GM12878 (cell line): Measurements from ENCODE around the gene ALG11. TPM values are rescaled to one million over a fixed set of nuclear protein-coding genes. Genes with fewer than 3 reads are reported as not detected.

ENCODE experiments used
- ATAC-seq: fragments of 200-7000 bp; cut with Tn5 transposase; 3 replicates; pipeline ENCODE4 v1.9.1; 2020; ENCODE audit warnings: mild to moderate bottlenecking, moderate library complexity
- BruUV-seq: library from RNA; stranded (reverse); fragments of 400-500 nt; replicated peaks from 2 replicates; lab custom pipeline; 2021; lab: Mats Ljungman, UMichigan
- CTCF ChIA-PET: fragments of 300-600 bp; sonication (Branson Sonifier 250); formaldehyde crosslinking; extraction: SDS; loops from one replicate; lab custom pipeline; 2021; ENCODE audit warnings: inconsistent platforms; lab: Yijun Ruan, JAX
- POLR2A ChIA-PET: fragments of 350-600 bp; formaldehyde crosslinking; extraction: SDS; loops from one replicate; lab custom pipeline; 2021; ENCODE audit warnings: inconsistent platforms; lab: Charles Lee
- RAD21 ChIA-PET: fragments of 300-600 bp; sonication (Branson Sonifier 250); formaldehyde crosslinking; loops from one replicate; lab custom pipeline; 2023; ENCODE audit warnings: antibody characterized with exemption; ENCODE audit not compliant: unreplicated experiment; lab: Charles Lee
- SMC1A ChIA-PET: fragments of 300-600 bp; sonication (Branson Sonifier 250); formaldehyde crosslinking; loops from one replicate; lab custom pipeline; 2023; ENCODE audit not compliant: unreplicated experiment, uncharacterized antibody; lab: Charles Lee
- DNase-seq: peaks from one replicate; pipeline ENCODE4 v3.0.0-alpha.2; 2011; ENCODE audit warnings: low read depth, low spot score
- FAIRE-seq: peaks from 3 replicates; lab custom pipeline; 2011; peaks lifted over from hg19 to GRCh38; lab: Jason Lieb, UNC
- H2AFZ ChIP-seq: 2 replicates; pipeline ENCODE4 v1.6.0; 2011; ENCODE audit warnings: low read depth, low read length, control low read depth; ENCODE audit not compliant: control insufficient read depth
- H3K27ac ChIP-seq: 2 replicates; pipeline ENCODE4 v1.5.1; 2011; ENCODE audit warnings: control low read depth; ENCODE audit not compliant: control insufficient read depth, insufficient read depth
- H3K27me3 ChIP-seq, 2 experiments: replicated peaks in 1 of 2; 2 replicates each; pipeline versions ENCODE4 v1.6.0 to v1.6.1; 2011; ENCODE audit warnings: low read length in 1 of 2; ENCODE audit not compliant: control insufficient read depth in 2 of 2, insufficient read depth in 2 of 2
- H3K36me3 ChIP-seq, 2 experiments: 2 replicates each; pipeline ENCODE4 v1.5.1; 2011; ENCODE audit warnings: low read length in 1 of 2; ENCODE audit not compliant: control insufficient read depth in 2 of 2, insufficient read depth in 2 of 2
- H3K4me1 ChIP-seq: 2 replicates; pipeline ENCODE4 v1.6.1; 2011; ENCODE audit warnings: mild to moderate bottlenecking, low read length, moderate library complexity, mixed read lengths; ENCODE audit not compliant: control insufficient read depth, insufficient read depth
- H3K4me2 ChIP-seq: 2 replicates; pipeline ENCODE4 v1.6.0; 2011; ENCODE audit warnings: control low read depth; ENCODE audit not compliant: control insufficient read depth, insufficient read depth
- H3K4me3 ChIP-seq: fragments of 200-600 bp; sonication (generic); 2 replicates; pipeline ENCODE4 v1.5.1; 2016
- H3K79me2 ChIP-seq: 2 replicates; pipeline ENCODE4 v1.6.0; 2011; ENCODE audit warnings: low read length; ENCODE audit not compliant: control insufficient read depth, insufficient read depth
- H3K9ac ChIP-seq: 2 replicates; pipeline ENCODE4 v1.8.0; 2011; ENCODE audit warnings: low read length, control low read depth, mixed read lengths; ENCODE audit not compliant: control insufficient read depth, insufficient read depth
- H3K9me3 ChIP-seq: replicated peaks from 3 replicates; pipeline ENCODE4 v1.5.1; 2011; ENCODE audit warnings: mild to moderate bottlenecking, low read length; ENCODE audit not compliant: control insufficient read depth, insufficient read depth
- H4K20me1 ChIP-seq: 2 replicates; pipeline ENCODE4 v1.6.0; 2011; ENCODE audit not compliant: control insufficient read depth, insufficient read depth
- GATAD2B ChIP-seq: fragments of 450-650 bp; conservative IDR thresholded peaks from 2 replicates; pipeline ENCODE4 v1.6.1; 2017; ENCODE audit warnings: low read depth, mild to moderate bottlenecking, moderate library complexity
- JUND ChIP-seq: IDR thresholded peaks from 2 replicates; pipeline ENCODE4 v1.6.1; 2012; ENCODE audit warnings: low read depth, mild to moderate bottlenecking, low read length, improper control_type of control experiment, moderate library complexity
- POU2F2 ChIP-seq: IDR thresholded peaks from 3 replicates; pipeline ENCODE4 v1.6.1; 2011; ENCODE audit warnings: low read depth, mild to moderate bottlenecking, low read length, borderline replicate concordance
- RAD21 ChIP-seq: IDR thresholded peaks from 2 replicates; pipeline ENCODE4 v1.6.1; 2011; ENCODE audit warnings: mild to moderate bottlenecking, low read depth, low read length, moderate library complexity; ENCODE audit not compliant: insufficient read depth
- SMC3 ChIP-seq: IDR thresholded peaks from 2 replicates; pipeline ENCODE4 v1.6.1; 2011; ENCODE audit warnings: low read length, improper control_type of control experiment, borderline replicate concordance
- WGBS: methylation state at CpG from one replicate; pipeline ENCODE4 v1.1.6; 2016; ENCODE audit warnings: low lambda C conversion rate; ENCODE audit not compliant: insufficient replicate concordance, insufficient coverage; ENCODE audit errors: missing lambda C conversion rate; 5-methylcytosine and 5-hydroxymethylcytosine counted together
- in situ Hi-C: fragments of 300-500 bp; cut with MboI; formaldehyde crosslinking; loops from 9 replicates; pipeline ENCODE4 v1.14.3; 2018; ENCODE audit warnings: mixed read lengths
- intact Hi-C: fragments of 100-400 bp; cut with micrococcal nuclease; formaldehyde crosslinking; loops from one replicate; pipeline ENCODE4 v1.14.2; 2022; ENCODE audit not compliant: unreplicated experiment
- polyA plus RNA-seq, 11 experiments: library from polyadenylated mRNA; depleted of rRNA in 4 of 11; unstranded in 6 of 11; stranded (reverse) in 5 of 11; fragments of >200 nt; fragmentation: Nextera tagmentation in 4 of 11; fragmentation: Illumina TruSeq in 1 of 11; extraction: Ambion mirVana in 4 of 11; extraction: Trizol in 1 of 11; gene quantifications; 1 replicate in 1 of 11; 2 replicates in 10 of 11; pipeline versions ENCODE4 v1.2.1 to v1.2.3, GENCODE V29; 2011 to 2016; ENCODE audit warnings: inconsistent platforms in 2 of 11, missing spikeins in 2 of 11, low read depth in 1 of 11
- total RNA-seq, 4 experiments: library from RNA; depleted of rRNA in 3 of 4; stranded (reverse); fragments of >200 nt in 3 of 4; fragmentation: Illumina TruSeq in 1 of 4; extraction: Trizol in 1 of 4; gene quantifications; 2 replicates each; pipeline versions ENCODE4 v1.2.1 to v1.2.3, GENCODE V29; 2013 to 2021
- TF ChIP-seq, protein P1 (sequence below), 3 experiments: IDR thresholded peaks in 2 of 3; conservative IDR thresholded peaks in 1 of 3; 2 replicates each; pipeline ENCODE4 v1.5.1; 2011; ENCODE audit warnings: low read depth in 3 of 3, low read length in 3 of 3, mild to moderate bottlenecking in 3 of 3, control low read depth in 2 of 3, moderate library complexity in 2 of 3, inconsistent platforms in 1 of 3, mixed read lengths in 1 of 3; ENCODE audit not compliant: control insufficient read depth in 2 of 3, insufficient read depth in 1 of 3; ENCODE audit errors: extremely low read depth in 1 of 3

The ALG11 gene
- total and polyA plus RNA-seq, 10 of the 15 experiments (the other 5 are each of a cell fraction or from before 2014, with no cell fraction given), result 8.4 to 27.7 (median 15.6) TPM

DNA sequence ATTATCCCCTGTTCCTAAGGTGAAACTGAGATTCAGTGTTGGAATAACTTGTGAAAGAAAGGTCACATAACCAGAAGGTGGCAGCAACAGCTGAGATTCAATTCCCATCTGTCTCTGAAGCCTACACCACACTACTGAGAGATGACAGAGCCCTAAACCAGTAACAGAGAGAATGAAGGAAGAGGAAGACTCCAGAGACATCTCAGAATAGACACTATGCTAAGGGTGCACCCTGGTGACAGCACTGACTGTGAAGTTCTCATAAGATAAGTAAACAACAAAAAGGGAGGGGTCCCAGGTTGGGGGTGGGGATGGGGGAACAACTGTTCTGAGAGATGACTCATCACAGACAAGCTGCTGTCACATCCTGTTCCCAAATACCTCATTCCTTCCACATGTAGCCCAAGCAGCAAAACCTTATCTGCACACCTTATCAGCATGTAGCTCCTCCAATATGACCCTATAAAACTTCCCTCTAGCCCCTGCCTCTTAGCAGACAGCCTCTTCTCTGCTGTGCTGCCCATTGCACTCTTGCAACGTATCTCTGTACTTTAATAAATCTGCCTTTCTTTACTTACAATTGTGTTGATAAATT, 58.8 kb downstream of the ALG11 start:
- WGBS, result 0% methylated on average over 1 of the region's 1 CpG
- in situ Hi-C loops (no loop called here), intact Hi-C loops (no loop called here)
- no peak for TF ChIP-seq SMC3
- TF ChIP-seq, protein P1, sequence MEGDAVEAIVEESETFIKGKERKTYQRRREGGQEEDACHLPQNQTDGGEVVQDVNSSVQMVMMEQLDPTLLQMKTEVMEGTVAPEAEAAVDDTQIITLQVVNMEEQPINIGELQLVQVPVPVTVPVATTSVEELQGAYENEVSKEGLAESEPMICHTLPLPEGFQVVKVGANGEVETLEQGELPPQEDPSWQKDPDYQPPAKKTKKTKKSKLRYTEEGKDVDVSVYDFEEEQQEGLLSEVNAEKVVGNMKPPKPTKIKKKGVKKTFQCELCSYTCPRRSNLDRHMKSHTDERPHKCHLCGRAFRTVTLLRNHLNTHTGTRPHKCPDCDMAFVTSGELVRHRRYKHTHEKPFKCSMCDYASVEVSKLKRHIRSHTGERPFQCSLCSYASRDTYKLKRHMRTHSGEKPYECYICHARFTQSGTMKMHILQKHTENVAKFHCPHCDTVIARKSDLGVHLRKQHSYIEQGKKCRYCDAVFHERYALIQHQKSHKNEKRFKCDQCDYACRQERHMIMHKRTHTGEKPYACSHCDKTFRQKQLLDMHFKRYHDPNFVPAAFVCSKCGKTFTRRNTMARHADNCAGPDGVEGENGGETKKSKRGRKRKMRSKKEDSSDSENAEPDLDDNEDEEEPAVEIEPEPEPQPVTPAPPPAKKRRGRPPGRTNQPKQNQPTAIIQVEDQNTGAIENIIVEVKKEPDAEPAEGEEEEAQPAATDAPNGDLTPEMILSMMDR (IDR thresholded peaks at IDR 0.05 in 2 of 3, conservative IDR thresholded peaks at IDR 0.05 in 1 of 3; ENCODE audit: control insufficient read depth in 2 of 3, extremely low read depth in 1 of 3, insufficient read depth in 1 of 3, low read depth in 3 of 3, low read length in 3 of 3), result peak in 2 of 3 experiments; percentile 2 to 14; a peak in 1 of 6 replicates
- TF ChIP-seq RAD21, result 0 out of 2 replicates have a peak, but pooled peaks have one; percentile 11
- TF ChIP-seq GATAD2B, result no peak
- no peak for TF ChIP-seq POU2F2
- no peak for TF ChIP-seq JUND
- POLR2A ChIA-PET, result no interaction called here
- RAD21 ChIA-PET, result no interaction called here
- peak; percentile 91 for FAIRE-seq
- no peaks in the 10 kb centered on the region for H3K4me1 ChIP-seq
- SMC1A ChIA-PET, result no interaction called here
- H2AFZ ChIP-seq, result no peak overlapping the region
- peaks cover 4% of the 10 kb centered on the region; the same call in 2 of the 3 replicates for H3K9me3 ChIP-seq
- H3K9ac ChIP-seq, result no peak overlapping the region
- no peak overlapping the region for H3K4me3 ChIP-seq
- CTCF ChIA-PET, result interaction anchor here (0.9 to 1.6 kb wide), 3 partner anchors 9 to 175 kb away, joined by 3 to 4 read pairs (median 3); no protein-coding TSS in a partner anchor
- no peak overlapping the region for H3K27ac ChIP-seq
- no peak overlapping the region for H3K4me2 ChIP-seq
- no peaks in the 10 kb centered on the region for H3K79me2 ChIP-seq
- no peak; the same call in 2 of the 3 replicates for ATAC-seq
- no peak for DNase-seq
- no peaks in the 10 kb centered on the region for H4K20me1 ChIP-seq
- no peaks in the 10 kb centered on the region for H3K27me3 ChIP-seq
- no peaks in the 10 kb centered on the region for H3K36me3 ChIP-seq
- no TSS peak for BruUV-seq

Other genes starting within 250 kb of the ALG11 start
- gene DHRS12, start 208.2 kb upstream of the ALG11 start, total RNA-seq (2014; rRNA removed), result 9.9 and 11.6 TPM in 2 replicates
- 4.3 TPM in 2 replicates for gene DHRS12, start 208.2 kb upstream of the ALG11 start, total RNA-seq (2014; rRNA removed; fragmentation: Illumina TruSeq; extraction: Trizol)
- 7.0 and 7.7 TPM in 2 replicates for gene DHRS12, start 208.2 kb upstream of the ALG11 start, total RNA-seq (2021)
- 5.5 and 6.5 TPM in 2 replicates for gene DHRS12, start 208.2 kb upstream of the ALG11 start, polyA plus RNA-seq (2011; rRNA removed)
- 7.8 and 9.0 TPM in 2 replicates for gene DHRS12, start 208.2 kb upstream of the ALG11 start, polyA plus RNA-seq (2014; fragmentation: Illumina TruSeq; extraction: Trizol)
- gene DHRS12, start 208.2 kb upstream of the ALG11 start, polyA plus RNA-seq (2014; fragmentation: Nextera tagmentation; extraction: Ambion mirVana), result 1 to 10 TPM; 2.9 to 4.0 TPM
- gene DHRS12, start 208.2 kb upstream of the ALG11 start, polyA plus RNA-seq (2014; rRNA removed), result 8.8 and 11.9 TPM in 2 replicates
- 10 to 100 TPM; 10.7 to 11.3 TPM for gene DHRS12, start 208.2 kb upstream of the ALG11 start, polyA plus RNA-seq (2016; fragmentation: Nextera tagmentation; extraction: Ambion mirVana)
- 0.05 TPM in 1 of 2 replicates, not detected in the other for gene TMEM272, start 167.2 kb upstream of the ALG11 start, total RNA-seq (2014; rRNA removed)
- gene TMEM272, start 167.2 kb upstream of the ALG11 start, total RNA-seq (2014; rRNA removed; fragmentation: Illumina TruSeq; extraction: Trizol), result not detected in 2 replicates
- gene TMEM272, start 167.2 kb upstream of the ALG11 start, total RNA-seq (2021), result not detected in 2 replicates
- 0.01 and 0.04 TPM in 2 replicates for gene TMEM272, start 167.2 kb upstream of the ALG11 start, polyA plus RNA-seq (2011; rRNA removed)
- not detected in 2 replicates for gene TMEM272, start 167.2 kb upstream of the ALG11 start, polyA plus RNA-seq (2014; fragmentation: Illumina TruSeq; extraction: Trizol)
- not detected for gene TMEM272, start 167.2 kb upstream of the ALG11 start, polyA plus RNA-seq (2014; fragmentation: Nextera tagmentation; extraction: Ambion mirVana)
- 0.04 TPM in 1 of 2 replicates, not detected in the other for gene TMEM272, start 167.2 kb upstream of the ALG11 start, polyA plus RNA-seq (2014; rRNA removed)
- not detected for gene TMEM272, start 167.2 kb upstream of the ALG11 start, polyA plus RNA-seq (2016; fragmentation: Nextera tagmentation; extraction: Ambion mirVana)
- not detected in 2 replicates for gene CCDC70, start 150.4 kb upstream of the ALG11 start, total RNA-seq (2014; rRNA removed)
- not detected in 2 replicates for gene CCDC70, start 150.4 kb upstream of the ALG11 start, total RNA-seq (2014; rRNA removed; fragmentation: Illumina TruSeq; extraction: Trizol)
- gene CCDC70, start 150.4 kb upstream of the ALG11 start, total RNA-seq (2021), result not detected in 2 replicates
- not detected in 2 replicates for gene CCDC70, start 150.4 kb upstream of the ALG11 start, polyA plus RNA-seq (2011; rRNA removed)
- not detected in 2 replicates for gene CCDC70, start 150.4 kb upstream of the ALG11 start, polyA plus RNA-seq (2014; fragmentation: Illumina TruSeq; extraction: Trizol)
- gene CCDC70, start 150.4 kb upstream of the ALG11 start, polyA plus RNA-seq (2014; fragmentation: Nextera tagmentation; extraction: Ambion mirVana), result not detected
- gene CCDC70, start 150.4 kb upstream of the ALG11 start, polyA plus RNA-seq (2014; rRNA removed), result not detected in 2 replicates
- gene CCDC70, start 150.4 kb upstream of the ALG11 start, polyA plus RNA-seq (2016; fragmentation: Nextera tagmentation; extraction: Ambion mirVana), result not detected
- under 0.01 and 0.16 TPM in 2 replicates for gene ATP7B, start 948 bp upstream of the ALG11 start, total RNA-seq (2014; rRNA removed)
- gene ATP7B, start 948 bp upstream of the ALG11 start, total RNA-seq (2014; rRNA removed; fragmentation: Illumina TruSeq; extraction: Trizol), result 0.04 and 0.09 TPM in 2 replicates
- 0.08 and 0.38 TPM in 2 replicates for gene ATP7B, start 948 bp upstream of the ALG11 start, total RNA-seq (2021)
- gene ATP7B, start 948 bp upstream of the ALG11 start, polyA plus RNA-seq (2011; rRNA removed), result 1.1 TPM in 2 replicates
- 0.15 and 0.67 TPM in 2 replicates for gene ATP7B, start 948 bp upstream of the ALG11 start, polyA plus RNA-seq (2014; fragmentation: Illumina TruSeq; extraction: Trizol)
- not detected for gene ATP7B, start 948 bp upstream of the ALG11 start, polyA plus RNA-seq (2014; fragmentation: Nextera tagmentation; extraction: Ambion mirVana)
- 0.03 and 0.05 TPM in 2 replicates for gene ATP7B, start 948 bp upstream of the ALG11 start, polyA plus RNA-seq (2014; rRNA removed)
- under 1 TPM; 0.05 to 0.06 TPM for gene ATP7B, start 948 bp upstream of the ALG11 start, polyA plus RNA-seq (2016; fragmentation: Nextera tagmentation; extraction: Ambion mirVana)
- gene UTP14C, start 12.3 kb downstream of the ALG11 start, total RNA-seq (2014; rRNA removed), result 5.7 and 6.9 TPM in 2 replicates
- 9.9 and 10.1 TPM in 2 replicates for gene UTP14C, start 12.3 kb downstream of the ALG11 start, total RNA-seq (2014; rRNA removed; fragmentation: Illumina TruSeq; extraction: Trizol)
- 5.7 and 6.5 TPM in 2 replicates for gene UTP14C, start 12.3 kb downstream of the ALG11 start, total RNA-seq (2021)
- gene UTP14C, start 12.3 kb downstream of the ALG11 start, polyA plus RNA-seq (2011; rRNA removed), result 10.2 and 13.9 TPM in 2 replicates
- gene UTP14C, start 12.3 kb downstream of the ALG11 start, polyA plus RNA-seq (2014; fragmentation: Illumina TruSeq; extraction: Trizol), result 11.2 and 11.6 TPM in 2 replicates
- gene UTP14C, start 12.3 kb downstream of the ALG11 start, polyA plus RNA-seq (2014; fragmentation: Nextera tagmentation; extraction: Ambion mirVana), result 1 to 10 TPM; 3.4 to 3.6 TPM
- gene UTP14C, start 12.3 kb downstream of the ALG11 start, polyA plus RNA-seq (2014; rRNA removed), result 5.6 and 6.3 TPM in 2 replicates
- 1 to 10 TPM; 3.6 to 4.1 TPM for gene UTP14C, start 12.3 kb downstream of the ALG11 start, polyA plus RNA-seq (2016; fragmentation: Nextera tagmentation; extraction: Ambion mirVana)
- gene NEK5, start 116.7 kb downstream of the ALG11 start, total RNA-seq (2014; rRNA removed), result not detected in 2 replicates
- gene NEK5, start 116.7 kb downstream of the ALG11 start, total RNA-seq (2014; rRNA removed; fragmentation: Illumina TruSeq; extraction: Trizol), result not detected in 2 replicates
- not detected in 2 replicates for gene NEK5, start 116.7 kb downstream of the ALG11 start, total RNA-seq (2021)
- gene NEK5, start 116.7 kb downstream of the ALG11 start, polyA plus RNA-seq (2011; rRNA removed), result not detected in 2 replicates
- not detected in 2 replicates for gene NEK5, start 116.7 kb downstream of the ALG11 start, polyA plus RNA-seq (2014; fragmentation: Illumina TruSeq; extraction: Trizol)
- under 1 TPM; 0.04 to 0.16 TPM for gene NEK5, start 116.7 kb downstream of the ALG11 start, polyA plus RNA-seq (2014; fragmentation: Nextera tagmentation; extraction: Ambion mirVana)
- not detected in 2 replicates for gene NEK5, start 116.7 kb downstream of the ALG11 start, polyA plus RNA-seq (2014; rRNA removed)
- gene NEK5, start 116.7 kb downstream of the ALG11 start, polyA plus RNA-seq (2016; fragmentation: Nextera tagmentation; extraction: Ambion mirVana), result under 1 TPM; 0.24 to 0.32 TPM
- 6.0 and 7.7 TPM in 2 replicates for gene NEK3, start 147.2 kb downstream of the ALG11 start, total RNA-seq (2014; rRNA removed)
- gene NEK3, start 147.2 kb downstream of the ALG11 start, total RNA-seq (2014; rRNA removed; fragmentation: Illumina TruSeq; extraction: Trizol), result 8.4 and 8.9 TPM in 2 replicates
- 4.3 and 5.3 TPM in 2 replicates for gene NEK3, start 147.2 kb downstream of the ALG11 start, total RNA-seq (2021)
- 2.9 and 4.5 TPM in 2 replicates for gene NEK3, start 147.2 kb downstream of the ALG11 start, polyA plus RNA-seq (2011; rRNA removed)
- gene NEK3, start 147.2 kb downstream of the ALG11 start, polyA plus RNA-seq (2014; fragmentation: Illumina TruSeq; extraction: Trizol), result 9.3 and 12.2 TPM in 2 replicates
- gene NEK3, start 147.2 kb downstream of the ALG11 start, polyA plus RNA-seq (2014; fragmentation: Nextera tagmentation; extraction: Ambion mirVana), result 1 to 10 TPM; 5.7 to 8.6 TPM
- gene NEK3, start 147.2 kb downstream of the ALG11 start, polyA plus RNA-seq (2014; rRNA removed), result 5.9 and 6.3 TPM in 2 replicates
- gene NEK3, start 147.2 kb downstream of the ALG11 start, polyA plus RNA-seq (2016; fragmentation: Nextera tagmentation; extraction: Ambion mirVana), result 1 to 10 TPM; 4.9 to 5.5 TPM